GM12878 (cell line): ENCODE data around the gene IRAK2. TPM values are rescaled to one million over a fixed set of nuclear protein-coding genes. Genes with fewer than 3 reads are reported as not detected.

ENCODE experiments used
- BCL3 ChIP-seq: IDR thresholded peaks from 2 replicates; pipeline ENCODE4 v1.6.1; 2011; ENCODE audit warnings: borderline replicate concordance, low read depth, mild to moderate bottlenecking, moderate library complexity, low read length; ENCODE audit not compliant: insufficient read depth, poor library complexity, severe bottlenecking
- CBX5 ChIP-seq: sonication (generic); IDR thresholded peaks from 2 replicates; pipeline ENCODE4 v1.6.1; 2016; ENCODE audit warnings: low read depth, moderate library complexity, mild to moderate bottlenecking, inconsistent platforms
- CEBPB ChIP-seq, 2 experiments: fragments of 150-350 bp in 1 of 2; IDR thresholded peaks; 2 replicates each; pipeline ENCODE4 v1.6.1; 2012 to 2014; ENCODE audit warnings: low read depth in 2 of 2, low read length in 2 of 2, borderline replicate concordance in 1 of 2, inconsistent platforms in 1 of 2
- CHD2 ChIP-seq: IDR thresholded peaks from 2 replicates; pipeline ENCODE4 v1.6.1; 2011; ENCODE audit warnings: low read depth, low read length, improper control_type of control experiment, borderline replicate concordance
- CREB1 ChIP-seq: IDR thresholded peaks from 2 replicates; pipeline ENCODE4 v1.6.1; 2012; ENCODE audit warnings: low read depth, mild to moderate bottlenecking, inconsistent platforms
- ETV6 ChIP-seq, 2 experiments: fragments of 450-650 bp in 1 of 2; IDR thresholded peaks in 1 of 2; conservative IDR thresholded peaks in 1 of 2; 2 replicates each; pipeline ENCODE4 v1.6.1; 2014; ENCODE audit warnings: antibody characterized with exemption in 1 of 2, borderline replicate concordance in 1 of 2, low read depth in 1 of 2, mild to moderate bottlenecking in 1 of 2, moderate library complexity in 1 of 2
- HSF1 ChIP-seq: fragments of 150-350 bp; IDR thresholded peaks from 2 replicates; pipeline ENCODE4 v1.6.1; 2014; ENCODE audit warnings: mild to moderate bottlenecking, low read depth, low read length
- IKZF1 ChIP-seq: fragments of 450-650 bp; conservative IDR thresholded peaks from 2 replicates; pipeline ENCODE4 v1.6.1; 2017; ENCODE audit warnings: antibody characterized with exemption, mild to moderate bottlenecking
- KLF5 ChIP-seq: fragments of 450-650 bp; IDR thresholded peaks from 2 replicates; pipeline ENCODE4 v1.6.1; 2014; ENCODE audit warnings: mild to moderate bottlenecking; ENCODE audit not compliant: partially characterized antibody
- PKNOX1 ChIP-seq: fragments of 450-650 bp; IDR thresholded peaks from 2 replicates; pipeline ENCODE4 v1.6.1; 2016; ENCODE audit warnings: mild to moderate bottlenecking
- POU2F2 ChIP-seq: IDR thresholded peaks from 3 replicates; pipeline ENCODE4 v1.6.1; 2011; ENCODE audit warnings: low read depth, mild to moderate bottlenecking, low read length, borderline replicate concordance
- SIN3A ChIP-seq: IDR thresholded peaks from 2 replicates; pipeline ENCODE4 v1.6.1; 2012; ENCODE audit warnings: low read depth, low read length, improper control_type of control experiment
- SMAD1 ChIP-seq: fragments of 450-650 bp; IDR thresholded peaks from 2 replicates; pipeline ENCODE4 v1.6.1; 2018; ENCODE audit warnings: mild to moderate bottlenecking, low read depth; ENCODE audit not compliant: partially characterized antibody
- ZBTB11 ChIP-seq: fragments of 450-650 bp; formaldehyde crosslinking; IDR thresholded peaks from 2 replicates; pipeline ENCODE4 v1.5.0; 2022; ENCODE audit warnings: mild to moderate bottlenecking, missing genetic modification characterization
- ZBTB33 ChIP-seq: fragments of 450-650 bp; IDR thresholded peaks from 2 replicates; pipeline ENCODE4 v1.6.1; 2017; ENCODE audit warnings: mild to moderate bottlenecking
- polyA plus RNA-seq, 11 experiments: library from polyadenylated mRNA; depleted of rRNA in 4 of 11; unstranded in 6 of 11; stranded (reverse) in 5 of 11; fragments of >200 nt; fragmentation: Nextera tagmentation in 4 of 11; fragmentation: Illumina TruSeq in 1 of 11; extraction: Ambion mirVana in 4 of 11; extraction: Trizol in 1 of 11; gene quantifications; 1 replicate in 1 of 11; 2 replicates in 10 of 11; pipeline versions ENCODE4 v1.2.1 to v1.2.3, GENCODE V29; 2011 to 2016; ENCODE audit warnings: inconsistent platforms in 2 of 11, missing spikeins in 2 of 11, low read depth in 1 of 11
- total RNA-seq, 4 experiments: library from RNA; depleted of rRNA in 3 of 4; stranded (reverse); fragments of >200 nt in 3 of 4; fragmentation: Illumina TruSeq in 1 of 4; extraction: Trizol in 1 of 4; gene quantifications; 2 replicates each; pipeline versions ENCODE4 v1.2.1 to v1.2.3, GENCODE V29; 2013 to 2021

The IRAK2 gene
- total and polyA plus RNA-seq, 10 of the 15 experiments (the other 5 are each of a cell fraction or from before 2014, with no cell fraction given) = 0.48 to 5.7 (median 4.5) TPM

- TF ChIP-seq IKZF1 = peak; percentile 70
- peak; percentile 63 for TF ChIP-seq KLF5
- no peak for TF ChIP-seq SIN3A
- peak; percentile 41 for TF ChIP-seq BCL3
- TF ChIP-seq CHD2 = no peak
- no peak for TF ChIP-seq CEBPB (IDR thresholded peaks at IDR 0.05; ENCODE audit: borderline replicate concordance in 1 of 2, low read depth in 2 of 2, low read length in 2 of 2)
- no peak for TF ChIP-seq CBX5
- TF ChIP-seq PKNOX1 = peak; percentile 58
- TF ChIP-seq ETV6 (conservative IDR thresholded peaks at IDR 0.05 in 1 of 2, IDR thresholded peaks at IDR 0.05 in 1 of 2; ENCODE audit: borderline replicate concordance in 1 of 2, low read depth in 1 of 2) = peak in 1 of 2 experiments; percentile 81; a peak in 2 of 4 replicates
- TF ChIP-seq ZBTB33 = no peak
- TF ChIP-seq POU2F2 = peak; percentile 64; the same call in 1 of the 3 replicates
- no peak for TF ChIP-seq ZBTB11
- 0 out of 2 replicates have a peak, but pooled peaks have one; percentile 10 for TF ChIP-seq CREB1
- no peak for TF ChIP-seq HSF1
- TF ChIP-seq SMAD1 = peak; percentile 85
These were observed 60.3 kb downstream of the IRAK2 start (continued) for GRCh38 chr3:10224794-10225665.
